K562 (cell line): ENCODE results near the gene HNRNPM. TPM values are rescaled to one million over a fixed set of nuclear protein-coding genes. Genes with fewer than 3 reads are reported as not detected.

Experiments
- CBX3 ChIP-seq, 2 experiments: IDR thresholded peaks; 1 replicate in 1 of 2; 2 replicates in 1 of 2; pipeline ENCODE4 v1.6.1; 2012; ENCODE audit warnings: inconsistent platforms in 2 of 2, low read length in 2 of 2, borderline replicate concordance in 1 of 2, control low read depth in 1 of 2
- CBX5 ChIP-seq: IDR thresholded peaks from 2 replicates; pipeline ENCODE4 v1.6.1; 2014; ENCODE audit warnings: low read depth, borderline replicate concordance
- CCNT2 ChIP-seq: IDR thresholded peaks from 2 replicates; pipeline ENCODE4 v1.6.1; 2011; ENCODE audit warnings: borderline replicate concordance, low read depth, mild to moderate bottlenecking, moderate library complexity, mixed read lengths, low read length; ENCODE audit not compliant: insufficient read length; ENCODE audit errors: extremely low read depth
- DNMT1 ChIP-seq: fragments of 450-650 bp; IDR thresholded peaks from 2 replicates; pipeline ENCODE4 v1.6.1; 2016; ENCODE audit warnings: antibody characterized with exemption, mild to moderate bottlenecking
- EGR1 ChIP-seq: fragments of 450-650 bp; conservative IDR thresholded peaks from 2 replicates; pipeline ENCODE4 v1.6.1; 2017; ENCODE audit warnings: mild to moderate bottlenecking
- ELF1 ChIP-seq: fragments of 200-800 bp; sonication (Bioruptor generic); IDR thresholded peaks from 2 replicates; pipeline ENCODE4 v1.6.1; 2016; ENCODE audit warnings: missing genetic modification characterization, missing compliant biosample characterization
- HMG20B ChIP-seq: fragments of 250-450 bp; sonication (Bioruptor Pico); IDR thresholded peaks from 2 replicates; pipeline ENCODE4 v1.5.0; 2021; ENCODE audit warnings: mild to moderate bottlenecking
- KDM5B ChIP-seq: fragments of 200-600 bp; sonication (generic); IDR thresholded peaks from 2 replicates; pipeline ENCODE4 v1.6.1; 2012; ENCODE audit warnings: low read depth, mild to moderate bottlenecking, moderate library complexity, low read length, control low read depth, inconsistent platforms; ENCODE audit not compliant: insufficient replicate concordance
- KLF1 ChIP-seq: fragments of 450-650 bp; IDR thresholded peaks from 2 replicates; pipeline ENCODE4 v1.6.1; 2016; ENCODE audit warnings: missing genetic modification characterization, missing compliant biosample characterization
- MCM7 ChIP-seq, 2 experiments: fragments of 450-650 bp; IDR thresholded peaks; 2 replicates each; pipeline ENCODE4 v1.6.1; 2016 to 2018
- NCOA2 ChIP-seq, 2 experiments: fragments of 450-650 bp; IDR thresholded peaks; 2 replicates each; pipeline ENCODE4 v1.6.1; 2018; ENCODE audit warnings: mild to moderate bottlenecking in 2 of 2, moderate library complexity in 1 of 2; ENCODE audit not compliant: partially characterized antibody in 2 of 2
- NFE2L1 ChIP-seq: fragments of 450-650 bp; IDR thresholded peaks from 2 replicates; pipeline ENCODE4 v1.6.1; 2016; ENCODE audit warnings: missing genetic modification characterization, low read depth, mild to moderate bottlenecking, missing compliant biosample characterization, moderate library complexity, borderline replicate concordance
- NKRF ChIP-seq: fragments of 450-650 bp; IDR thresholded peaks from 2 replicates; pipeline ENCODE4 v1.6.1; 2016; ENCODE audit warnings: borderline replicate concordance
- STAT6 ChIP-seq: sonication (generic); formaldehyde crosslinking; IDR thresholded peaks from 2 replicates; pipeline ENCODE4 v1.8.1; 2023; ENCODE audit warnings: mild to moderate bottlenecking, missing genetic modification reagents
- TBP ChIP-seq: optimal IDR thresholded peaks from 2 replicates; pipeline ENCODE3; 2011; ENCODE audit warnings: low read depth, low read length, improper control_type of control experiment
- TCF7L2 ChIP-seq: fragments of 150-350 bp; IDR thresholded peaks from 2 replicates; pipeline ENCODE4 v1.6.1; 2016; ENCODE audit warnings: low read depth, mild to moderate bottlenecking, low read length, moderate library complexity
- TEAD4 ChIP-seq, 2 experiments: sonication (generic) in 1 of 2; formaldehyde crosslinking in 1 of 2; IDR thresholded peaks; 2 replicates each; pipeline versions ENCODE4 v1.6.1 to v1.8.0; 2012 to 2022; ENCODE audit warnings: borderline replicate concordance in 1 of 2, inconsistent platforms in 1 of 2, low read length in 1 of 2, mild to moderate bottlenecking in 1 of 2, missing genetic modification reagents in 1 of 2
- THAP12 ChIP-seq: fragments of 250-450 bp; sonication (Bioruptor Pico); IDR thresholded peaks from 2 replicates; pipeline ENCODE4 v1.9.0; 2021; ENCODE audit warnings: mild to moderate bottlenecking, inconsistent platforms
- ZFP30 ChIP-seq: fragments of 250-450 bp; sonication (Bioruptor Pico); IDR thresholded peaks from 2 replicates; pipeline ENCODE4 v1.8.0; 2022; ENCODE audit warnings: moderate library complexity, mild to moderate bottlenecking, inconsistent platforms, borderline replicate concordance
- ZNF143 ChIP-seq: sonication (generic); formaldehyde crosslinking; IDR thresholded peaks from 2 replicates; pipeline ENCODE4 v1.9.0; 2022; ENCODE audit warnings: mild to moderate bottlenecking, missing genetic modification reagents
- polyA plus RNA-seq, 8 experiments: library from polyadenylated mRNA; depleted of rRNA in 4 of 8; stranded (reverse) in 5 of 8; unstranded in 3 of 8; fragments of >200 nt; fragmentation: Nextera tagmentation in 2 of 8; fragmentation: Illumina TruSeq in 1 of 8; extraction: Ambion mirVana in 2 of 8; extraction: Trizol in 1 of 8; gene quantifications; 2 replicates each; pipeline versions ENCODE4 v1.2.1 to v1.2.3, GENCODE V29; 2011 to 2014; ENCODE audit warnings: inconsistent platforms in 1 of 8, missing spikeins in 1 of 8
- total RNA-seq, 7 experiments: library from RNA; depleted of rRNA in 6 of 7; stranded (reverse); fragments of >200 nt in 6 of 7; fragmentation: Illumina TruSeq in 2 of 7; extraction: Trizol in 2 of 7; gene quantifications; 2 replicates each; pipeline versions ENCODE4 v1.2.1 to v1.2.3, GENCODE V29; 2011 to 2021; ENCODE audit warnings: low replicate concordance in 1 of 7

The HNRNPM gene
- total and polyA plus RNA-seq, 9 of the 15 experiments (the other 6 are each of a cell fraction or from before 2014, with no cell fraction given) = 11.1 to 340 (median 195) TPM

- peak; percentile 93 for TF ChIP-seq EGR1
- TF ChIP-seq TEAD4 (IDR thresholded peaks at IDR 0.05; ENCODE audit: low read length) = no peak
- no peak for TF ChIP-seq TEAD4 (CRISPR knock-in tag; IDR thresholded peaks at IDR 0.05; ENCODE audit: borderline replicate concordance)
- no peak for TF ChIP-seq NCOA2 (IDR thresholded peaks at IDR 0.05; ENCODE audit: partially characterized antibody in 2 of 2)
- TF ChIP-seq KDM5B = no peak
- no peak for TF ChIP-seq NFE2L1 (tag)
- peak; percentile 39; the same call in 1 of the 2 replicates for TF ChIP-seq THAP12
- TF ChIP-seq HMG20B = no peak
- no peak for TF ChIP-seq ZNF143 (CRISPR knock-in tag)
- peak; percentile 43; the same call in 1 of the 2 replicates for TF ChIP-seq CBX5
- TF ChIP-seq TCF7L2 = no peak
- no peak for TF ChIP-seq CCNT2
- TF ChIP-seq NKRF = no peak
- TF ChIP-seq ZFP30 (CRISPR knock-in tag) = no peak
- no peak for TF ChIP-seq DNMT1
- TF ChIP-seq STAT6 (CRISPR knock-in tag) = no peak
- peak; percentile 29 for TF ChIP-seq TBP
- peak in 1 of 2 experiments; percentile 43; a peak in 1 of 3 replicates for TF ChIP-seq CBX3 (IDR thresholded peaks at IDR 0.05; ENCODE audit: borderline replicate concordance in 1 of 2, low read length in 2 of 2)
- peak; percentile 52; the same call in 1 of the 2 replicates for TF ChIP-seq ELF1 (tag)
- TF ChIP-seq MCM7 (IDR thresholded peaks at IDR 0.05) = no peak
- no peak for TF ChIP-seq KLF1 (tag)
These were observed 67.6 kb downstream of the HNRNPM start (continued) for GRCh38 chr19:8512115-8512967.
